Renal pelvis (tissue), 4 donors: ENCODE data around the gene DISC1. TPM values are rescaled to one million over a fixed set of nuclear protein-coding genes. Genes with fewer than 3 reads are reported as not detected.
"Not testable (repeated sequence)": the region's sequence is repeated elsewhere in the genome, so short reads cannot be mapped to it uniquely, and the experiment has no call there.

Source experiments
- DNase-seq: peaks from one replicate; pipeline ENCODE4 v3.0.0-alpha.2; 2013
- polyA plus RNA-seq, 3 donors: library from polyadenylated mRNA; unstranded; fragments of 120-200 nt; gene quantifications; one replicate each; pipeline ENCODE4 v1.2.1, GENCODE V29; 2013; ENCODE audit not compliant: insufficient read length in 3 of 3

DISC1 gene
- polyA plus RNA-seq, 3 donors: 5.0 to 5.5 (median 5.3) TPM

DNA sequence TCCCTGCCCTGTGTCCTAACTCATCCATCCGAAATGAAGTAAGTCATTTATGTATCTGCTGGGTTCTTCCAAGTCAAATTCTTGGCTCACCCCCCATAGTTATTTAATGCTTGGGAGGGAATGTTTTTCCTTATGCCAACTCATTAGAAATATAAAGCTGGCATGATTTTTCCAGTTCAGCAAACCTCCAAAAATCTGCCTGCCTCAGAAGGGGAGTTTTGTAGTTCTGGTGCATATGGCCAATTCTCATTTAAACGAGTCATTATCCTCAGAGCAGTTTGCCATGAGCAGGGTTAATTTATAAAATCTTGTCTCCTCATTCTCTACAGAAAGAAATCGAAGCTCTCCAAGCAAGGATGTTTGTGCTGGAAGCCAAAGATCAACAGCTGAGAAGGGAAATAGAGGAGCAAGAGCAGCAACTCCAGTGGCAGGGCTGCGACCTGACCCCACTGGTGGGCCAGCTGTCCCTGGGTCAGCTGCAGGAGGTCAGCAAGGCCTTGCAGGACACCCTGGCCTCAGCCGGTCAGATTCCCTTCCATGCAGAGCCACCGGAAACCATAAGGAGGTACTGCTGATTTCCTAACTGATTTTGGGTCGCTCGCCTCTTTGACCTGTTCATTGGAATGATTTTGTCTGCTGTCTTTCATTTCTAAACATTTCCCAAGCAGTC, 144.1 kb downstream of the DISC1 start:
- no peak for DNase-seq

DNA sequence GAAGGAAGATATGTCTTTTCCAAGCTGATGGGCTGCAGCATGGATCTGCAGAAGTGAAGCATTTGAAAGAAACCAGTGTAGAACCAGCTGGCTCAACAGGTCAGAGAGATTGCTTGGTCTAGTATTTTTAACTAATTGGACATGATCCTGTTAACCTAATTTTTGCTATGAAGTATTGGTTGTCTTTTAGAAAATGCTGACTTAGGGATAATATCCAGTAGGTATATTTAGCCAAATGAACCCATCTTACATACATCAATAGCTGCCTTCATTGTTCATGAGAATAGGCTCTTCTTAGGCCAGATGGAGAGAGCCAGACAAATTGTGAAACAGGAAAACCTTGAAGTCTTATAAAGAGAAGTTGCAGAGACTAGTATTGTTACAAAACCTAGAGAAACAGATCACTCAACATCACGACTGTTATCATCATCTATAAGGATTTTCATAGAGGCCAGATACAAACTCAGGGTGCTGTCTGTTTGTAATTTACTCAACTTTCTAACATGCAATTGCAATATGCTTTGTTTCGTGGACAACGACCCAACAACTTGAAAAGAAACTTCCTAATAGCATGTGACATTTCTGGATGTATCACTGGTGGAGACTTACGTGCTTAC, 148.2 kb downstream of the DISC1 start:
- no peak for DNase-seq

DNA sequence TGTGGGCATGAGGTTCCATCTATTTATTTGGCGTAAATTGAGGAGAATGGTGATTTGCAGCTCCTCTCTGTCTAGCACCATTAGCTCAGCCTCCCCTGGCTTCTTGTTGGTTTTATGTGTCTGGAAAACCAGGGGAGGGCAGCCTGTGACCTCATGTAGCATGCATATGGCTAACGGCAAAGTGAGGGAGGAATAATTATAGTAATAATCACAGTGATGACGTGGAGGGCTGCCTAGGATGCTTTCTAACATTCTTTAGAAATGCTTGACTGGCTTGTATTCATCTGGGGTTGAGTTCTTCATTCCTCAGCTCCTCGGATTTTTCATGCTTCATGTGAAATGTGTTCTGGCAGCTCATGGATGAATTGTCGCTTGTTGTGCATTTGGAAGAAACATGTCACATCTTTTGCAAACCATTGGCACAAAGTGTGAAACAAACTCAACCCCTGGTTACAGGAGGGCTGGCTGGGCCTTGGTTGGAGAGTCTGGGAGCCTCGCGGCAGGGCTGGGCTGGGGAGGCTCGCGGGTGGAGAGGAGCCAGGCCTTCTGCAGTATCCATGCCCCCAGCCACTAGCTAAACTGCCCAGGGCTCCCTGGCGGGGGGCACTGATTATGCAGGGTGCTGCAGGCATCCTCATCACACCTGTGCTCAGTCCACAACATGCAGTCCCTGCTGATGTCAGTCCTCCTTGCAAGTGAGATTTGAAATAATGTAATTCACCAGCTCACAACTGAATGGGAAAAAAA, 149.6 kb downstream of the DISC1 start:
- DNase-seq: peak; percentile 23

DNA sequence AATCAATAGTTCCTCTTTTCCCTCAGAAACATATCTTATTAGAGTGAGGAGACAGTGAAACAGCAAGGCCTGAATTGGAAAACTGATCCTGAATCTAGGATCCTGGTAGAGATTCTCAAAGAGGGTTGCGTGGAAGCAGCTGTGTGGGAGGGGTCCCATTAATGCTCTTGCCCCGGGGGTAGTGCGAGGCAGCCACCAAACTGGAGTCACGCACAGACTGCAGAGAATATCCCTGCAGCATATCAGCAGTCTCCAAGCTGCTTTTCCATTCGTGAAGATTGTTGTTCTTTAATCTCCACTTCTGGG, 150.1 kb downstream of the DISC1 start:
- DNase-seq: no peak

DNA sequence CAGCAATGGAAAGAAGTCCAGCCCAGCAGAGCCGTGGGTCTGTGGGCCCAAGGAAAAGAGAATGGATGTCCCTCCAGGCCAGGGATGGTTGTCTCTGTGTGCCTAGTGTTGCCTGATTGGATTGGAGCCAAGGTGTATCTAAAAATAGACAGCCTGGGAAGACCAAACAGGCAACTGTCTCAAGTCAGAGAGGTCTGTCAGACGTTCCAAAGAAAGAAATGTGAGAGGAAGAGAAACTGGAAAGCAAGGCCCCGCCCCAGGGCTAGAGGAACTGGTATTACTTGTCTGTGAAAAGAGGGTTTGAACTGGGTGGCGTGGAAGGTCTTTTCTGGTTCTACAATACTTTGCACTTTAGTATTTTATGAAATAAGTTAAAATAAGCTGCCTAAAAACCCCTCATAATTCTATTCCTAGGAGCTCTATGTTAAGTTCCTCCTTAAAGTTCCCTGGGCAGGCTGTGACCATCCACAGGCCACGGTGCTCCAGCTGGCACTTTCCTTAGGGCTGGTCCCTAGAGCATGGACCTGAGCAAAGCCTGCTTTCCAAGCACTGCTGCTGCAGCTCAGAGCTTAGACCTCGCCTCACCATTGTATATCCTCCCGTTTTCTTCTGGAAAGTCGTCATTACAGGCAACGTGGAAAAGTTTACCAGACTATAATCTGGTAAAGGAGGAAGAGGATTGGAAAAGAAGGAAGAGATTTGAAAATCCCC, 151.6 kb downstream of the DISC1 start:
- no peak for DNase-seq

DNA sequence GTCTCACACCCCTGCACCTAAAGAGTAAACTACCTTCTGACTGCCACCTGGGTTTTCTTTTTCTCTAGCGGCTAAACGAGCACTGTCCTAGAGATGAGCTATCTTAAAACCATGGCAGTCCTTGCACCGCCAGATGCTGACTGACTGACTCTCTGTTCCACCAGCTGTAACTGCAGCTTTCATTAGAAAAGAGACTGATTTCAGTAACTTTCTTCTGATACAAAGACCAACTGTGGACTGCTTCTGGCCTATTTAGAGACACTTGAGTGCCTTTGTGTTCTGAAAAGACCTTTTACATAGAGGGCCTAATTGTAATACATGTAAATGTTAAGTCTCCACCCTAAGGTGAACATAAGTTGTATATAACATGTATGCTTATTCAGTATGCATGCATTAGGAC, 152.5 kb downstream of the DISC1 start:
- DNase-seq: no peak

DNA sequence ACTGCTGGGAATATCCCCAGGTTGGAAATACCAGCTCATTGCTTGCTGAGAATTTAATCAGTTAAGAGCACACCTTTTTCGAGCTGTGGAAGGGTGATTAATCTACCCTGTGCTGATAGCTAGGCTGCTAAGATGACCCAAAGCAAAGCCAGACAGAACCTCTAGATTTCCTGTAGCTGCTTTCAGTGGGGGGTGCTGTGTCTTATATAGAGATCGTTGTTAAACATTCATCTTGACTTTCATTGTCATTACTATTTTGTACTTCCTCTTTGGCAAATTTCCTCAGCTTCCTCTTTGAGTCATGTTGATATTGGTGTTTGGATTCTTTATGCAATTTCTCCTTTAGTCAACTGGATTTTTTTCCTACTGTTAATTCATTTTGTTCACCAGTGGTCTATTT, 155.3 kb downstream of the DISC1 start:
- peak; percentile 14 for DNase-seq

DNA sequence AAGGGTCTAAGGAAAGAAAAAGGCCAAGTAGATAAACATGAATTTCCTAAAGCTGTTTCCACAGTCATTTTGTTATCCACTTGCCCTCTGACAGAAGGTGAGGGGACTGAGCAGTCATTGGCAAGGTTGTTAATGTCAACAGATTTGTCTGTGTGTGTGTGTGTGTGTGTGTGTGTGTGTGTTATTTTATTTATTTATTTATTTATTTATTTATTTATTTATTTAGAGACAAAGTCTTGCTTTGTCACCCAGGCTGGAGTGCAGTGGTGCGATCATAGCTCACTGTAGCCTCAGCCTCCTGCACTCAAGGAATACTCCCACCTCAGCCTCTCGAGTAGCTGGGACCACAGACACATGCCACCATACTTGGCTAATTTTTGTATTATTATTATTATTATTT, 158.5 kb downstream of the DISC1 start:
- not testable (repeated sequence) for DNase-seq

DNA sequence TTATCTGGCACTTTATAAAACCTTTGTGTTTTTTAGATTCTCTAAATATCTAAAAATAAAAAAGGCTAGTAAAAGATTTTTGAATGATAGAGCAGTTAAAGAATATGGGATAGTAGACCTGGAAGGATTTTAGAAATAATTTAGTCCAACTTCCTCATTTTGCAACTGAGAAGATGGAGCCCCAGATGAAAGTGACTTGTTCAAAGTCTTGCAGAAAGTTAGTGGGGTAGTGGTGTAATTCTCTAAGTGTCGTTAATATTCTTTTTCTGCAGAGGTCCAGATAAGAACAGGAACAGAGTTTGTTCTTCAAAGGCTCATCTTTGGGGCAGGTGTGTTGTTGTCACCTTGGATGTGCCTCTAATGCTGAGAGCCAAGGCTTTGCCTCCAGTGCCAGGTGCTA, 159.5 kb downstream of the DISC1 start:
- DNase-seq: no peak

DNA sequence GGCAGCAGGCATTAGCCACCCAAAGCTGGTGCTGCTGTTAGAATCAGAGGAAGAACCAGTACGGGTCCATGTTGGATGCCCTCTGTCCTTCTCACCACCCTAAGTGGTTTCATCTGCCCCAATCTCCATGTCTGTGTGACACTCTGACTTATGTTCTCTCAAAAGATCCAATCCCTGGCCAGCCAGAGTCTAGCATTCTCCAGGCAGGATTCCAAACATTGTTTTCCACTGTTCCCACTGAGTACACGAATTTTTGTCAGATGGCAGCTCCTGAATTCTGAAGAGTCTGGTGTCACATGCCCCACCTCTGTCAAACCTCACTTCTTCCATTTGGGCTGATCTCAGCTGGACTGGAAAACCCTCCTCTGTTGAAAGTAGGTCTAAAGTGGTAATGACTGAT, 166.0 kb downstream of the DISC1 start:
- DNase-seq: no peak

DNA sequence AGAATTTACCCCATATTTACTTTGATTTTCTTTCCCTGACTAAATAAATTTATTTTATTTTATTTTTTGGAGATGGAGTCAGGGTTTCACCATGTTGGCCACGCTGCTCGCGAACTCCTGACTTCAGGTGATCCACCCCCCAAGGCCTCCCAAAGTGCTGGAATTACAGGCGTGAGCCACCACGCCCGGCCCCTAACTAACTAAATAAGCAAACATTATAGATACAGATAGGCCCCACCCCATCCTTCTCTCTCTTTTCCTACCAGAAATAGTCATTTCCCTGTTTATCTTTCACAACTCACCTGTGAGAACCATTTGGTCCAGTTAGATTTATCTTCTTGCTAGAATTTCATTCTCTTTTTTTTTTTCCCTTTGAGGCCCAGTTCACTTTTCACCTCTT, 167.3 kb downstream of the DISC1 start:
- no peak for DNase-seq

DNA sequence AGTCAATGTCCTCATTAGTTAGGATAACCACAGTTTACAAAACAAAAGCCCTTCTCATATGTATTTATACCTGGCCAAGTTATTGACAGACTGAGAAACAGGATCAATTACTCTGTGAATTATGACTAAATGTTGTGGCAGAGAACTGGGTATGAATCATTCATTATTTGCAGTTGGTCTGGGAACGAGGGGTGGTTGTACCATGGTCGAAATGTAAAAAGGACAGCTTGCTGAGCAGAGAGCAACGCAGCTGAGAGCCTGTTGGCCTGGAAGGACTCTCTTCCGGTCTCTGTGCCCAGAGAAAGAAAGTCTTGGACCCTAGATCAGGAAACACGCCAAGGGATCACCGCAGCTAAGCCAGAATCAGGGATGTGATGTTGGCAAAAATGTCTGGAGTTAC, 169.6 kb downstream of the DISC1 start:
- no peak for DNase-seq

DNA sequence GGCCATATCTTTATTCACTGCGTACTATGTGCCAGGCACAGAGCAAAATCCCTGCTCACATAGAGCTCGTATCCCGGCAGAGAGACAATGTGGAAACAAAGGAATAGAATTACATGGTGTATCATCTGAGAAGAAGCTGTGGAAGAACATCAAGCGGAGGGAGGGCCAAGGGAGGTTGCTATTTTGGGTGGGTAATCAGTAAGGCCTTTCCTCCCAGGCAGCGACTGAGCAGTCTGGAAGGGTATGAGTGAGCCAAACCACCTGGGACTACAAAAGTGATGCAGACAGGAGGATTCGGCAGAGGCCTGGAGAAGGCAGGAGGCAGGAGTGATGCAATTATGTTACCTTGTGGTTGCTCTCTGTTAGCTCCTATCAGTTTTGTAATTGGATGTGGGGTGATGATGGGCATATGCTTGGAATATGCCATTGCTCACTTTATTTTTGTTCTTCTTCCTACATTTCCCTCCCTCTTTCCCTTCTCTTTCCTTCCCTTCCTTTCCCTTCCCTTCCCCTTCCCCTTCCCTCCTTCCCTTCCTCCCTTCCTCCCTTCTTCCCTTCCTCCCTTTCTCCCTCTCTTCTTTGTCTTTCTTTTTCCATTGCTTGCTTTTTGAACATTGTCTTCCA, 172.9 kb downstream of the DISC1 start:
- no peak for DNase-seq

DNA sequence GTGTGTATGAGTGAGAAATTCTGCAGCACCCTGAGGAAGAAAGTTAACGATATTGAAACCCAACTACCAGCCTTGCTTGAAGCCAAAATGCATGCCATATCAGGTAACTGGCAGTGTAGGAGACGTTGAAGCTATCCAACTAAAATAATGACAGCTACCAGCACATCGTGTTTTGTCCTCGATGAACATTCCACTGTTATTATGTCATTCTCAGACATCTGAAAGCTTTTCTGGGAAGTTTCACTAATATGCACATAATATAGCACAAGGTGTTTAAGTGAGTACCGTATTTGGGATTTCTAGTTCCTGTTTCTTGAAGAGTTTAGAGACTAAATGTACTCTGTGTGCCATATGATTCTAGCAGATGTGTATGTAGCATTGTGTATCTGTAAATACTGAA, 173.5 kb downstream of the DISC1 start:
- DNase-seq: no peak

DNA sequence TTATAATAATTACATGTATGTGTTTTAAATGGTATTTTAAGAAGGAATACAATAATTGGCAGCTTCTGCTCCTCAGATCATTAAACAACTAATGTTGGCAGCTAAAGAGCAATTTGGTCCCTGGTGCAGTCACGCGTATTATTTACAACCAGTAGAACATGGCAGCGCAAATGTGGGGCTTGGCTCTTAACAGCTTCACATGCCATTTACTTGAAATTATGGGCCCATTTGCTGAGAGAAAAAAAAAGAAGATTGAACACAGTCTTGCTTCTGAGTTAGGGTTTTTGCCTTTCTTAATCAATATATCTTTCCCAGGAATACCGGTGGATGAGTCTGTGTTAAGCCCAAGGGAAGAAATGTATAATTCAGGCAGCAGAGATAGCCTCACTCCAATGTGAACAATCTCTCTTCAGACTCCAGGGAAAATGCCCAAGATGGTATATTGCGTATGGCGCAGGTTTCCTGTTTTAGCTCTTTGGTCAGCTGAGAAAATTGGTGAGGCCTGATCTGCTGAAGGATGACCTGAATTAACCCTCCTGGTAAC, 174.5 kb downstream of the DISC1 start:
- DNase-seq: no peak

DNA sequence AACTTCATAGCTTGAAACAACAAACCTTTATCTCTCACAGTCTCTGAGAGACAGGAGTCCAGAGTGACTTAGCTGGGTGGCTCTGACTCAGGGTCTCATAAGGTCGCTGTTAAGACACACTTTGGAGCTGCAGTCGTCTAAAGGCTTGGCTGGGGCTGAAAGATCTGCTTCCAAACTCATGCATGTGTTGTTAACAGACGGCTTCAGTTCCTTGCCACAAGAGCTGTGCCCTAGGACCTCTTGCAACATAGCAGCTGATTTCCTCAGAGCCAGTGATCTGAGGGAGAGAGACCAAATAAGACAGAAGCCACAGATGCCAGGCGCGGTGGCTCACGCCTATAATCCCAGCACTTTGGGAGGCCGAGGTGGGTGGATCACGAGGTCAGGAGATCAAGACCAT, 176.8 kb downstream of the DISC1 start:
- no peak for DNase-seq

DNA sequence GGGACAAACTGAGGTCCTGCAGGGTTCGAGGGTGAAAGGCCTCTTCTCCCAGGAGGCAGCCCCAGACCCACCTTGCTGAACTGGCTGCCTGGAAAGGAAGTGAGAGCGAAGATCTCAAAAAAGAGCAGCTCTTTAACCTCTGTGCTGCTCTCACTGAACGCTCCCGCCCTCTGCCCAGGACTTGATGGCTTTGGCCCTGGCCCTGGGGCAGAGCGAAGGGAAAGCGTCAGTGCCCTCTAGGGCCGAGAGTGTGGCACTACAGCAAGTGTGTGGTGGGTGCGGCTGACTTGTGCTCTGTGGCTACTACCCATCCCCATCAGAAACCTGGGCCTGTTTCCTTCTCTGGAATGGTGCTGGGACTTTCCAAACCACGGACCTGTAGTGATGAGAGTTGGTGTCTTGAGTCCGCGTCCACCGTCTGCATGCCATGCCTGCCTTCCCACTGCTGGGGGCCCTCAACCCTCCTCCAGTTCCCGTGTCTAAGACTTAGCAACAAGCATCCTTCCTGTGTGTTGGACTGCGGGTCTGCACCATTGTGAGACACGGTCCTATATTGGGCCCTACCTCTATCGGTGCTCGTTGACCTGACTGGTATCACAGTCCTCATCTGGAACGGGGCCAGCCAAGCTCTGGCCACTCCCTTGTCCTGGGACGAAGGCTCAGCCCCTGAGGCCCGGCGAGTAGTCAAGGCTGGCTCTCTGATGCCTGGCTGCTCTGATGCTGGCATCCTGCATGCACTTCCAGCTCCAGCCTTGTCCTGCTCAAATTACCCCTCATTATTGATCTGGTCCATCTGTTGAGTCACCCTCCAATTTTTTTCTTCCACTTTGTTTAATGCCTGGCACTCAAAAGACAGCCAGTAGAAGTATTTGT, 180.3 kb downstream of the DISC1 start:
- no peak for DNase-seq

DNA sequence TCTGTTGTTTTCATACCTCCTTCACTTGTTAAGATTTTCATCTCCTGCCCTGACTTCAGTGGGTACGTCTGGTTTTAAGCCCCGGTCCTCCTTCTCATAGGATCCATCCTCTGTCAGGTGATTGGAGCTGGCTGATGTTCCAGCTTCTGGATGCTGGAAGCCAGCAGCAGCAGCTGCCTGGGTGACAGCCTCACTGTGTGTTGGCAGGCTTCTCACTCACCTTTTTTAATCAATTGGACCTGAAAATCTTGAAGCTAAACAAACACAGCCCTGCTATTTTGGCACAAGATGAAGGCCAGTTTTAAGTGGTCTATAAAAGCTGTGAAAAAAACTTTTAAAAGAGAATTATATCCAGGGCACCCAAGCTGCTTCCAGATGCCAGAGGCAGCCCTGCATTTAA, 181.0 kb downstream of the DISC1 start:
- DNase-seq: no peak

DNA sequence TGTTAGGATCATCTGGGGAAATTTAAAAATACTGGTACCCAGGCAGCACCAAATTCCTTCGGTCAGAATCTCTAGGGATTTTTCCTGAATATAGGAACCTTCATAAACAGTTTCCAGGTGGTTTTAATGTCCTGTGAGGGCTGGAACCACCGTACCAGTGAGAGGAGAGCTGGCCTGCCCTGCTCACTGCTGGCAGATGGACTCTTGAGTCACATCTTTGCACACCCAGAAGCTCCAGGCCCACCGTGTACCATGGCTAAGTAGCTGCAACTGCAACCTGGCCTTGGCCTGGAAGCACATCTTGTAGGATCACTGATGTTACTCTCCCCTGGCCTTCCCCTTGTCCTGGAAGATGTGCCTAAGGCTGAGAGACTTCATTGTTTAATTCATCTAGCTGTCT, 181.5 kb downstream of the DISC1 start:
- DNase-seq: no peak

DNA sequence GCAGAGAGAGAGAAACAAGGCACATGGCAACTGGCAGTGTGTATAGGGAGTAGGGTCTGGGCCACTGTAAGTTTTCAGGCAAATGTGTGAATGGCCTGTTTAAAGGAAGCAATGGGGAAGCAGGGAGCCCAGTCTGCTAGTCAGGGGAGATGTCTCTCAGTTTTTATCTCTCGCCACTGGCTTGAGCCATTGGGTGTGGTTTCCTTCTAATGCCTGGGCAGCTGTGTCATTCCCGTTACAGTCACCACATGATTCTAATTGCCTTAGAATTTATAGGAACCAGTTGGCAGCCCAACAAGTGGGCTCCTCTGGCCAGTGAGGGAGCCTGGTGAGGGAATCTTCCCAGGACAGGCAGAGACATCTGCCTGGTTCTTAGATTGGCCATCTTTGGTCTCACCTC, 182.4 kb downstream of the DISC1 start:
- DNase-seq: no peak

DNA sequence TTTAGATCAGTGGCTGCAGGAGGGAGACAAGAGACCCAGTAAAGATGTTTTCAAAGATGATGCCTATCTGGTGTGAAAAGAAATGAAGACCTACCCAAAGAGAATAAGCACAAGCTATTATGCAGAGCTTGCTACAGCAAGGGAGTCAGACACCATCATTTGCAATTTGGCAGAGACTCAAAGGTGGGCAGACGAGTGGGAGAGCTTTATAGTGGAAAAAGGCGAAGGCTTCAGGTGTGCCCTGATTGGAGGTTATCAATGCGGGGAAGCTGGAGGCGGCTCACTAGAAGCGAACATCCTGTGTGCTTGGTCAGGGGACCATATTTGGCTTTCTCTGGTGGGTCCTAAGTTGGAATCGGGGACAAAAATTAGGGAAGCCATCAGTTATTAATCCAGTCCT, 183.8 kb downstream of the DISC1 start:
- no peak for DNase-seq
